ENCODE data around the gene NUCKS1. TPM values are rescaled to one million over a fixed set of nuclear protein-coding genes. Genes with fewer than 3 reads are reported as not detected.

NUCKS1 gene
- polyA plus RNA-seq, 1 of the 3 experiments (the other 2 are of a cell fraction) = 25.4 TPM

- TF ChIP-seq RCOR1 (IDR thresholded peaks at IDR 0.05; ENCODE audit: low read length) (no peak), RXRA (IDR thresholded peaks at IDR 0.05; ENCODE audit: borderline replicate concordance, low read depth) (no peak), FOXM1 (IDR thresholded peaks at IDR 0.05; ENCODE audit: low read depth) (no peak), RFX5 (IDR thresholded peaks at IDR 0.05; ENCODE audit: low read length) (no peak), POLR2AphosphoS5 (IDR thresholded peaks at IDR 0.05; ENCODE audit: low read depth, low read length) (no peak)
- TF ChIP-seq, protein P1, sequence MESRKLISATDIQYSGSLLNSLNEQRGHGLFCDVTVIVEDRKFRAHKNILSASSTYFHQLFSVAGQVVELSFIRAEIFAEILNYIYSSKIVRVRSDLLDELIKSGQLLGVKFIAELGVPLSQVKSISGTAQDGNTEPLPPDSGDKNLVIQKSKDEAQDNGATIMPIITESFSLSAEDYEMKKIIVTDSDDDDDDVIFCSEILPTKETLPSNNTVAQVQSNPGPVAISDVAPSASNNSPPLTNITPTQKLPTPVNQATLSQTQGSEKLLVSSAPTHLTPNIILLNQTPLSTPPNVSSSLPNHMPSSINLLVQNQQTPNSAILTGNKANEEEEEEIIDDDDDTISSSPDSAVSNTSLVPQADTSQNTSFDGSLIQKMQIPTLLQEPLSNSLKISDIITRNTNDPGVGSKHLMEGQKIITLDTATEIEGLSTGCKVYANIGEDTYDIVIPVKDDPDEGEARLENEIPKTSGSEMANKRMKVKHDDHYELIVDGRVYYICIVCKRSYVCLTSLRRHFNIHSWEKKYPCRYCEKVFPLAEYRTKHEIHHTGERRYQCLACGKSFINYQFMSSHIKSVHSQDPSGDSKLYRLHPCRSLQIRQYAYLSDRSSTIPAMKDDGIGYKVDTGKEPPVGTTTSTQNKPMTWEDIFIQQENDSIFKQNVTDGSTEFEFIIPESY (IDR thresholded peaks at IDR 0.05; ENCODE audit: borderline replicate concordance, low read depth) = no peak
These were observed 5.6 kb downstream of the NUCKS1 start (continued) for GRCh38 chr1:205744403-205744802.

- 75% methylated on average over 4 of the region's 4 CpGs for WGBS (ENCODE audit: low lambda C conversion rate)
- Histone ChIP-seq H3F3A (replicated peaks; ENCODE audit: insufficient read depth) (peaks cover 20% of the 10 kb centered on the region), H3K9me2 (no peaks in the 10 kb centered on the region), H3K27ac (ENCODE audit: low read depth in 2 of 2, low read length in 1 of 2) (no peak overlapping the region), H4K20me1 (ENCODE audit: insufficient read depth) (peaks cover 94% of the 10 kb centered on the region), H3K36me3 (replicated peaks in 1 of 2; ENCODE audit: control insufficient read depth in 1 of 2, insufficient read depth in 2 of 2, low read length in 1 of 2) (peaks cover 14 to 41% of the 10 kb centered on the region in 2 experiments), H2AFZ (ENCODE audit: low read depth) (no peak overlapping the region), H3K9me3 (no peaks in the 10 kb centered on the region), H3K4me3 (ENCODE audit: low read depth in 2 of 2, low read length in 1 of 2) (no peak overlapping the region), H3K27me3 (ENCODE audit: insufficient read depth) (no peaks in the 10 kb centered on the region), H3K4me2 (no peak overlapping the region), H3K4me1 (ENCODE audit: control insufficient read depth in 1 of 2, insufficient read depth in 2 of 2, low read depth in 1 of 2, low read length in 1 of 2) (peaks cover 15 to 28% of the 10 kb centered on the region in 2 experiments; a peak in 3 of 4 replicates), H3K79me2 (ENCODE audit: insufficient read depth) (peaks cover 100% of the 10 kb centered on the region), H3K9ac (no peak overlapping the region)
- no peak for DNase-seq
- TF ChIP-seq, protein P1 (IDR thresholded peaks at IDR 0.05; ENCODE audit: borderline replicate concordance, low read depth) = no peak
- TF ChIP-seq JUND (IDR thresholded peaks at IDR 0.05) (no peak), USF1 (IDR thresholded peaks at IDR 0.05; ENCODE audit: borderline replicate concordance, low read depth) (no peak), RXRA (IDR thresholded peaks at IDR 0.05; ENCODE audit: borderline replicate concordance, low read depth) (no peak), EZH2phosphoT487 (IDR thresholded peaks at IDR 0.05; ENCODE audit: borderline replicate concordance, low read depth) (no peak), FOXJ3 (CRISPR knock-in tag; IDR thresholded peaks at IDR 0.05) (no peak), MXI1 (IDR thresholded peaks at IDR 0.05; ENCODE audit: low read depth, low read length) (no peak), CHD2 (IDR thresholded peaks at IDR 0.05; ENCODE audit: low read length, partially characterized antibody) (no peak)
- TF ChIP-seq, protein P2, sequence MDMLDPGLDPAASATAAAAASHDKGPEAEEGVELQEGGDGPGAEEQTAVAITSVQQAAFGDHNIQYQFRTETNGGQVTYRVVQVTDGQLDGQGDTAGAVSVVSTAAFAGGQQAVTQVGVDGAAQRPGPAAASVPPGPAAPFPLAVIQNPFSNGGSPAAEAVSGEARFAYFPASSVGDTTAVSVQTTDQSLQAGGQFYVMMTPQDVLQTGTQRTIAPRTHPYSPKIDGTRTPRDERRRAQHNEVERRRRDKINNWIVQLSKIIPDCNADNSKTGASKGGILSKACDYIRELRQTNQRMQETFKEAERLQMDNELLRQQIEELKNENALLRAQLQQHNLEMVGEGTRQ (IDR thresholded peaks at IDR 0.05; ENCODE audit: borderline replicate concordance, low read depth, low read length) = no peak
- ChIA-PET CTCF (interaction anchor here (1.5 to 3.6 kb wide), 3 partner anchors 33 to 233 kb away, joined by 4 to 20 read pairs (median 8); no protein-coding TSS in a partner anchor), POLR2A (no interaction called here)
These were observed 6.0 kb downstream of the NUCKS1 start for GRCh38 chr1:205743977-205744376.
